Fibroblast of pulmonary artery (primary cell): ENCODE results near the gene COTL1.
A peak's percentile ranks its signal among the peaks of the same experiment; 100 is the strongest.

Experiments used
- DNase-seq: peaks from one replicate; pipeline ENCODE4 v3.0.0-alpha.2; 2010; ENCODE audit warnings: low read depth
- H3K4me3 ChIP-seq: replicated peaks from 2 replicates; pipeline ENCODE4 v1.5.1; 2011; ENCODE audit warnings: low read depth, mild to moderate bottlenecking, control low read depth, low read length, moderate library complexity
- CTCF ChIP-seq: IDR thresholded peaks from 2 replicates; pipeline ENCODE4 v1.5.1; 2011; ENCODE audit warnings: mild to moderate bottlenecking, control low read depth, low read length, inconsistent platforms; ENCODE audit errors: missing control alignments

COTL1 gene

GRCh38 chr16:84652566-84652965 lies 34.7 kb upstream of the COTL1 start:
- no peak for TF ChIP-seq CTCF
- H3K4me3 ChIP-seq, result no peak overlapping the region
- no peak for DNase-seq

- no peak for TF ChIP-seq CTCF
- peak; percentile 39 for DNase-seq
- no peak overlapping the region for H3K4me3 ChIP-seq
Observed at GRCh38 chr16:84650062-84650991, 32.4 kb upstream of the COTL1 start.

DNA sequence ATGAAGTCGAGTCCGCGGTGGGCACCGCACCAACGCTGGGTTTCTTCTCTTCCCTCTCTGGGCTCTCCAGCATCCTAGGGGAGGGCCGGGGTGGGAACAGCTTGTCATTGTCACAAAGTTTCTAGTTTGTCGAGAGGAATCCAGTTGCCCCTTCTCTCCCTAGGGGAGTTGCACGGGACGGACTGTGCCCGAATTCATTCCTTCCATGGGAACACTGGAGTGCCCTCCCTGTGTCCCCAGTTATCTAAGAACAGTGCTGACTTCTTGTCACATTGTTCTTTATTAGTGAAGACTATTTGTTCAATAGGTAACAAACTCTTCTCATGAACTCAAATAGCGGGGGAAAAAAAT lies 31.6 kb upstream of the COTL1 start:
- TF ChIP-seq CTCF, result no peak
- H3K4me3 ChIP-seq, result peak overlapping the region; percentile 70
- DNase-seq, result no peak

- H3K4me3 ChIP-seq, result peak overlapping the region; percentile 70
Observed at GRCh38 chr16:84648595-84649510, 31.0 kb upstream of the COTL1 start.

DNA sequence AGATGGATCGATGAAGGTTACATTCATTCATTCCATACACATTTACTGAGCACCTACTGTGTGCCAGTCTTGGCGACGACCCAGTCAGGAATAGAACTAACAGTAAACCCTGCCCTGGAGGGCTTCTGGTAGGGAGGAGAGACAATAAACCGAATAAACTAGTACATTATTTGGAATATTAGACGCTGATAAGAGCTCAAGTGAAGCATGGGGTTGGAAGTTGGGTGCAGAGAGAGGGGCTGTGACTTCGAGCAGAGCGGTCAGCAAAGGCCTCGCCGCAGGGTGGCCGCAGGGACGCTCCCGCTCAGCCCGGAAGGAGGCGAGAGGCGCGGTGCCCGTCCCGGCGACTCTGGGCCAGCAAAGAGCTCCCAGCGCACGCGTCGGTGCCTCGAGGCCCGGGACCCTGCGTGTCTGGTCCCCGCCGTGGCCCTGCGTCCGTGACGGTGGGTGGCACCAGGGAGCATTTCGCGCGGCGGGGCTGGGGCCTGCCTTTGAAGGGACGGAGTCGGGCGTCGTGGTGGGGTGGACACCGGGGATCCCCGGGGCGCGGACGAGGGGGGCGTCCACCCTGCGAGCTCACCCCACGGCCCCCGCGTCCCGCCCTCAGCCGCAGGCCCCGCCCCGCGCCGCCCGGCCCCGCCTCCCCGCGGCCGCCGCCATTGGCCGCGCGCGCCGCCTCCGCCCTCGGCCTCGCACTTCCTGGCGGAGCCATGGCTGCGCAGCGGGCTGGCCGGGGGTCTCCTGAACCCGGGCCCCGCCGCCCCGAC lies 30.1 kb upstream of the COTL1 start, which contains the start of gene KLHL36:
KLHL36 (plus strand) TSS at position 684 of the 767 bp plus-strand sequence. CDS start 2,357 bp downstream, outside the sequence.
- no peak for TF ChIP-seq CTCF
- peak within 1 kb of the TSS; percentile 70 for H3K4me3 ChIP-seq
- DNase-seq, result peak; percentile 23

More at GRCh38 chr16:84648595-84649510, 31.0 kb upstream of the COTL1 start:
- no peak for DNase-seq
- no peak for TF ChIP-seq CTCF

DNA sequence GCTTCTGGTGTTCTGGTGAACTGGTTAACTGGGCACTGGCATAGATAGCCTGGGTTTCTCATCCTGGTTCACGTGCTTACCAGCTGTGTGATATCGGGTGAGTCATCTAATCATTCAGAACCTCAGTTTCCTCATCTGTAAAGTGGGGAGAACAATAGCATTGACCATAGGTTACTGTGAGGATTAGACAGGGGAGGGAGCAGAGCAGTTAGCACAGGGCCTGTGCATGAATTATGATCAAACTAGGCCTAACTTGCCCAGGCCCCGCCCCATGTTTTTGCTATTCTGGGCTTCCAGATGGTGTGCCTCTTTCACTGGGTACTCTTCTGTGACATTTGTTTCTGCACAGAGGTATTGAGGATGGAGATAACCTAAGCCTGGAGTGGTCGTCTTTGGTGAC lies 25.8 kb upstream of the COTL1 start:
- no peak overlapping the region for H3K4me3 ChIP-seq
- DNase-seq, result no peak
- TF ChIP-seq CTCF, result no peak
